T-cell (primary cell): Measurements from ENCODE around the gene RASSF4. TPM values are rescaled to one million over a fixed set of nuclear protein-coding genes. Genes with fewer than 3 reads are reported as not detected.

ENCODE experiments used
- ATAC-seq, 4 experiments: fragments of 200-7000 bp in 3 of 4; fragments of 150-1000 bp in 1 of 4; cut with Tn5 transposase; replicated peaks in 1 of 4; 1 replicate in 3 of 4; 2 replicates in 1 of 4; pipeline ENCODE4 v1.10.0; 2021; ENCODE audit warnings: moderate library complexity in 3 of 4, mild to moderate bottlenecking in 2 of 4, moderate number of reproducible peaks in 1 of 4
- CTCF ChIA-PET, 2 donors: fragments of 300-600 bp; sonication (Branson Sonifier 250); formaldehyde crosslinking; loops; one replicate each; lab custom pipeline; 2022; ENCODE audit warnings: antibody characterized with exemption in 2 of 2; lab: Charles Lee
- POLR2A ChIA-PET, 2 donors: fragments of 300-600 bp; sonication (Branson Sonifier 250); formaldehyde crosslinking; loops; one replicate each; lab custom pipeline; 2022; ENCODE audit warnings: antibody characterized with exemption in 2 of 2; lab: Charles Lee
- DNase-seq, 35 experiments: peaks; one replicate each; pipeline versions ENCODE4 v3.0.0 to v3.0.0-alpha.2; 2013 to 2023
- H3K27ac ChIP-seq: one replicate; pipeline ENCODE4 v1.5.1; 2013; ENCODE audit warnings: low read length
- H3K27me3 ChIP-seq, 2 experiments: replicated peaks in 1 of 2; 1 replicate in 1 of 2; 2 replicates in 1 of 2; pipeline versions ENCODE4 v1.6.1 to v1.7.0; 2013; ENCODE audit warnings: low read length in 1 of 2, mixed read lengths in 1 of 2; ENCODE audit not compliant: control insufficient read depth in 2 of 2, insufficient read depth in 2 of 2; ENCODE audit errors: extremely low read depth in 1 of 2
- H3K36me3 ChIP-seq, 2 donors: 1 replicate in 1 of 2; 2 replicates in 1 of 2; pipeline versions ENCODE4 v1.6.1 to v1.7.0; 2013; ENCODE audit warnings: low read length in 1 of 2; ENCODE audit not compliant: control insufficient read depth in 2 of 2, insufficient read depth in 1 of 2; ENCODE audit errors: extremely low read depth in 1 of 2
- H3K4me1 ChIP-seq, 2 experiments: 1 replicate in 1 of 2; 2 replicates in 1 of 2; pipeline versions ENCODE4 v1.6.1 to v1.7.0; 2013; ENCODE audit warnings: low read length in 2 of 2, mixed read lengths in 1 of 2; ENCODE audit not compliant: insufficient read depth in 2 of 2, control insufficient read depth in 1 of 2; ENCODE audit errors: extremely low read depth in 1 of 2
- H3K4me3 ChIP-seq, 2 donors: 1 replicate in 1 of 2; 2 replicates in 1 of 2; pipeline versions ENCODE4 v1.5.1 to v1.7.0; 2013; ENCODE audit warnings: mild to moderate bottlenecking in 2 of 2, low read length in 1 of 2, moderate library complexity in 1 of 2; ENCODE audit not compliant: control insufficient read depth in 1 of 2; ENCODE audit errors: extremely low read depth in 1 of 2
- H3K9me3 ChIP-seq: 2 replicates; pipeline ENCODE4 v1.7.0; 2013
- H3K27ac Mint-ChIP-seq, 2 donors: one replicate each; pipeline ENCODE4 v1.8.0; 2020 to 2021; ENCODE audit warnings: mild to moderate bottlenecking in 2 of 2, mixed read lengths in 2 of 2
- H3K27me3 Mint-ChIP-seq, 2 donors: one replicate each; pipeline ENCODE4 v1.8.0; 2021 to 2022; ENCODE audit warnings: mixed read lengths in 2 of 2
- H3K36me3 Mint-ChIP-seq: one replicate; pipeline ENCODE4 v1.8.0; 2021; ENCODE audit warnings: mixed read lengths
- H3K4me1 Mint-ChIP-seq, 3 donors: one replicate each; pipeline ENCODE4 v1.8.0; 2020 to 2022; ENCODE audit warnings: mixed read lengths in 3 of 3, mild to moderate bottlenecking in 1 of 3
- H3K4me3 Mint-ChIP-seq, 3 donors: one replicate each; pipeline ENCODE4 v1.8.0; 2020 to 2022; ENCODE audit warnings: mild to moderate bottlenecking in 3 of 3, mixed read lengths in 3 of 3, moderate library complexity in 3 of 3
- H3K9me3 Mint-ChIP-seq, 3 donors: one replicate each; pipeline ENCODE4 v1.8.0; 2020 to 2022; ENCODE audit warnings: mixed read lengths in 3 of 3
- whole genome bisulfite sequencing: methylation state at CpG from one replicate; pipeline ENCODE4 v1.1.5; 2013; ENCODE audit warnings: missing lambda C conversion rate; ENCODE audit not compliant: insufficient coverage; 5-methylcytosine and 5-hydroxymethylcytosine counted together
- total RNA-seq, 35 experiments: library from RNA in 6 of 35; stranded (reverse) in 6 of 35; fragments of 120-200 nt in 1 of 35; gene quantifications; one replicate each; pipeline versions ENCODE4 v1.2.1 to v1.2.4 and lab custom pipeline; 2013 to 2026

RASSF4 gene
- total RNA-seq, 5 donors from 2014 or later (not counting 1 experiment from before 2014, with no cell fraction given) = 0.55 to 2.8 (median 1.7) TPM

GRCh38 chr10:45040921-45041542, 81.4 kb downstream of the RASSF4 start:
- Mint-ChIP-seq H3K27ac (no peak overlapping the region), H3K4me3 (no peak overlapping the region), H3K27me3 (peaks cover 16 to 17% of the 10 kb centered on the region in 2 donors), H3K4me1 (no peaks in the 10 kb centered on the region), H3K36me3 (no peaks in the 10 kb centered on the region), H3K9me3 (no peaks in the 10 kb centered on the region)
- Histone ChIP-seq H3K4me1 (no peaks in the 10 kb centered on the region), H3K27ac (no peak overlapping the region), H3K9me3 (no peaks in the 10 kb centered on the region), H3K4me3 (no peak overlapping the region), H3K27me3 (no peaks in the 10 kb centered on the region), H3K36me3 (no peaks in the 10 kb centered on the region)
- ATAC-seq (no peak), DNase-seq (no peak)
- POLR2A ChIA-PET = interaction anchor here in 1 of 2 donors (0.6 kb wide), 2 partner anchors 20 to 1836 kb away, joined by 3 to 7 read pairs; no protein-coding TSS in a partner anchor
- CTCF ChIA-PET = interaction anchor here in 1 of 2 donors (0.5 kb wide), 1 partner anchor 501 kb away, joined by 3 read pairs; no protein-coding TSS in a partner anchor

- H3K27ac Mint-ChIP-seq = no peak overlapping the region
- WGBS = 86% methylated on average over 6 of the region's 7 CpGs
- Histone ChIP-seq H3K9me3 (no peaks in the 10 kb centered on the region), H3K4me3 (no peak overlapping the region), H3K27me3 (peaks cover 0 to 3% of the 10 kb centered on the region in 2 experiments), H3K36me3 (no peaks in the 10 kb centered on the region), H3K27ac (no peak overlapping the region), H3K4me1 (no peaks in the 10 kb centered on the region)
- no peaks in the 10 kb centered on the region for H3K4me1 Mint-ChIP-seq
- H3K27me3 Mint-ChIP-seq = peaks cover 3 to 16% of the 10 kb centered on the region in 2 donors
- POLR2A ChIA-PET = no interaction called here
- no peak for ATAC-seq
- H3K9me3 Mint-ChIP-seq = peaks cover 3 to 9% (median 5%) of the 10 kb centered on the region in 3 donors
- no peak overlapping the region for H3K4me3 Mint-ChIP-seq
- DNase-seq = no peak
- CTCF ChIA-PET = no interaction called here
- H3K36me3 Mint-ChIP-seq = no peaks in the 10 kb centered on the region
These were observed 84.7 kb downstream of the RASSF4 start for GRCh38 chr10:45044290-45044689.

Other genes with a start within 250 kb of the RASSF4 start
- under 1 TPM in 1 of 5 donors, not detected in 4; 0.13 TPM for gene TMEM72, start 48.5 kb upstream of the RASSF4 start, total RNA-seq
- under 1 TPM in 3 of 5 donors, not detected in 2; 0.30 to 0.66 (median 0.35) TPM for gene DEPP1, start 19.0 kb downstream of the RASSF4 start, total RNA-seq
- 10 to 100 TPM; 18.4 to 27.5 (median 21.1) TPM for gene ZNF22, start 41.1 kb downstream of the RASSF4 start, total RNA-seq